ENCODE measurements around the gene APC2. TPM values are rescaled to one million over a fixed set of nuclear protein-coding genes. Genes with fewer than 3 reads are reported as not detected.

APC2 gene
- 0.07 and 0.11 TPM in 2 replicates for polyA plus RNA-seq (2011; rRNA removed)
- polyA minus RNA-seq (2011; rRNA and poly(A)+ RNA removed), result 0.36 and 0.43 TPM in 2 replicates

GRCh38 chr19:1449467-1450442 is at the start of gene APC2:
TSS of gene APC2 (plus strand) at chr19:1450121. CDS start at chr19:1453002, 2,881 bp downstream.
- Histone ChIP-seq H3K4me3 (ENCODE audit: low read depth, low read length) (peak within 1 kb of the TSS; percentile 17; the same call in 1 of the 2 replicates), H3K27me3 (ENCODE audit: control insufficient read depth, insufficient read depth, low read length) (peaks cover 34% of the 10 kb centered on the region)
- POLR2A ChIA-PET, result no interaction called here

GRCh38 chr19:1400281-1401137 is 49.4 kb upstream of the APC2 start:
- peak overlapping the region; percentile 77 for H3K4me3 ChIP-seq (ENCODE audit: low read depth, low read length)
- ChIA-PET CTCF (interaction anchor here (1.0 kb wide), 1 partner anchor 17 kb away, joined by 3 read pairs; the partner anchor contains the start of gene NDUFS7), POLR2A (no interaction called here)
- H3K36me3 ChIP-seq (ENCODE audit: control insufficient read depth, insufficient read depth, low read length), result no peaks in the 10 kb centered on the region; the same call in 1 of the 2 replicates
- TF ChIP-seq CTCF (IDR thresholded peaks at IDR 0.05; ENCODE audit: insufficient read depth, low read depth, low read length), result no peak
- no peaks in the 10 kb centered on the region for H3K27me3 ChIP-seq (ENCODE audit: control insufficient read depth, insufficient read depth, low read length)
- DNase-seq (ENCODE audit: low read depth), result no peak

More at GRCh38 chr19:1449467-1450442, at the start of gene APC2:
- H3K36me3 ChIP-seq (ENCODE audit: control insufficient read depth, insufficient read depth, low read length), result no peaks in the 10 kb centered on the region
- no peak for DNase-seq (ENCODE audit: low read depth)
- TF ChIP-seq CTCF (IDR thresholded peaks at IDR 0.05; ENCODE audit: insufficient read depth, low read depth, low read length), result no peak
- CTCF ChIA-PET, result interaction anchor here (1.5 kb wide), 1 partner anchor 36 kb away, joined by 4 read pairs; no protein-coding TSS in a partner anchor

- Histone ChIP-seq H3K27me3 (ENCODE audit: control insufficient read depth, insufficient read depth, low read length) (no peaks in the 10 kb centered on the region), H3K36me3 (ENCODE audit: control insufficient read depth, insufficient read depth, low read length) (no peaks in the 10 kb centered on the region; the same call in 1 of the 2 replicates), H3K4me3 (ENCODE audit: low read depth, low read length) (peak within 1 kb of the TSS; percentile 77)
- ChIA-PET POLR2A (no interaction called here), CTCF (interaction anchor here (1.0 kb wide), 1 partner anchor 18 kb away, joined by 3 read pairs; the partner anchor contains the start of gene NDUFS7)
- DNase-seq (ENCODE audit: low read depth), result no peak
- TF ChIP-seq CTCF (IDR thresholded peaks at IDR 0.05; ENCODE audit: insufficient read depth, low read depth, low read length), result peak; percentile 12; the same call in 1 of the 2 replicates
Observed at GRCh38 chr19:1401138-1401888, 48.6 kb upstream of the APC2 start, which contains the start of gene GAMT. TSS of gene GAMT (minus strand) at chr19:1401542. CDS start at chr19:1401476, 66 bp downstream.

GRCh38 chr19:1401889-1402217 is 48.1 kb upstream of the APC2 start:
- ChIA-PET POLR2A (no interaction called here), CTCF (no interaction called here)
- Histone ChIP-seq H3K4me3 (ENCODE audit: low read depth, low read length) (peak overlapping the region; percentile 77; the same call in 1 of the 2 replicates), H3K27me3 (ENCODE audit: control insufficient read depth, insufficient read depth, low read length) (no peaks in the 10 kb centered on the region), H3K36me3 (ENCODE audit: control insufficient read depth, insufficient read depth, low read length) (no peaks in the 10 kb centered on the region; the same call in 1 of the 2 replicates)
- DNase-seq (ENCODE audit: low read depth), result no peak
- TF ChIP-seq CTCF (IDR thresholded peaks at IDR 0.05; ENCODE audit: insufficient read depth, low read depth, low read length), result no peak; the same call in 1 of the 2 replicates
